Measurements from ENCODE around the gene KIAA1328.

DNA sequence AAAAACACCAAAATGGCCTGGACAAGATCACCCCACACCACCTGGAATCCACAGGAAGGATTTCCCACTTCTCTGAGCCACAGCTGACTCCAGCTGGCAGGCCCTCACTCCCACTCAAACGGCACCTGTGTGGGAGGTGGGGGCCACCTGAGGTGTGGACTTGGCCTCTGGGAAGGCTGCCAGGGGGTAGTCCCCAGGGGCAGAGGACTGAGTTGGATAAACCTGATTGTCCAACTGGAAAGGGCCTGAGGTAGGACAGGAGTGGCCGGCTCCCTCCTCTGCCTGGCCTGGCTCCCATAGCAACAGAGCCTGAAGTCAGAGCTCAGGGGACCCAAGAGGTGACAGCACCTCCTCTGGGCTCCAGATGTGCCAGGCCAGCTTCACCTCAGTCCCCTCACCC is 436.5 kb downstream of the KIAA1328 start:
- TF ChIP-seq HDAC2 (IDR thresholded peaks at IDR 0.05) (no peak), CHD2 (IDR thresholded peaks at IDR 0.05; ENCODE audit: low read length, partially characterized antibody) (no peak), ESRRA (IDR thresholded peaks at IDR 0.05; ENCODE audit: borderline replicate concordance, low read length) (no peak), TP53 (CRISPR knock-in tag; IDR thresholded peaks at IDR 0.05) (no peak), CEBPB (IDR thresholded peaks at IDR 0.05) (no peak), POLR2AphosphoS2 (conservative IDR thresholded peaks at IDR 0.05; ENCODE audit: low read length) (no peak), MAFK (IDR thresholded peaks at IDR 0.05; ENCODE audit: partially characterized antibody) (no peak)
- TF ChIP-seq, protein P1, sequence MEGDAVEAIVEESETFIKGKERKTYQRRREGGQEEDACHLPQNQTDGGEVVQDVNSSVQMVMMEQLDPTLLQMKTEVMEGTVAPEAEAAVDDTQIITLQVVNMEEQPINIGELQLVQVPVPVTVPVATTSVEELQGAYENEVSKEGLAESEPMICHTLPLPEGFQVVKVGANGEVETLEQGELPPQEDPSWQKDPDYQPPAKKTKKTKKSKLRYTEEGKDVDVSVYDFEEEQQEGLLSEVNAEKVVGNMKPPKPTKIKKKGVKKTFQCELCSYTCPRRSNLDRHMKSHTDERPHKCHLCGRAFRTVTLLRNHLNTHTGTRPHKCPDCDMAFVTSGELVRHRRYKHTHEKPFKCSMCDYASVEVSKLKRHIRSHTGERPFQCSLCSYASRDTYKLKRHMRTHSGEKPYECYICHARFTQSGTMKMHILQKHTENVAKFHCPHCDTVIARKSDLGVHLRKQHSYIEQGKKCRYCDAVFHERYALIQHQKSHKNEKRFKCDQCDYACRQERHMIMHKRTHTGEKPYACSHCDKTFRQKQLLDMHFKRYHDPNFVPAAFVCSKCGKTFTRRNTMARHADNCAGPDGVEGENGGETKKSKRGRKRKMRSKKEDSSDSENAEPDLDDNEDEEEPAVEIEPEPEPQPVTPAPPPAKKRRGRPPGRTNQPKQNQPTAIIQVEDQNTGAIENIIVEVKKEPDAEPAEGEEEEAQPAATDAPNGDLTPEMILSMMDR (IDR thresholded peaks at IDR 0.05) = no peak
- TF ChIP-seq, protein P2, sequence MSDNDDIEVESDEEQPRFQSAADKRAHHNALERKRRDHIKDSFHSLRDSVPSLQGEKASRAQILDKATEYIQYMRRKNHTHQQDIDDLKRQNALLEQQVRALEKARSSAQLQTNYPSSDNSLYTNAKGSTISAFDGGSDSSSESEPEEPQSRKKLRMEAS (IDR thresholded peaks at IDR 0.05) = no peak
- TF ChIP-seq, protein P3, sequence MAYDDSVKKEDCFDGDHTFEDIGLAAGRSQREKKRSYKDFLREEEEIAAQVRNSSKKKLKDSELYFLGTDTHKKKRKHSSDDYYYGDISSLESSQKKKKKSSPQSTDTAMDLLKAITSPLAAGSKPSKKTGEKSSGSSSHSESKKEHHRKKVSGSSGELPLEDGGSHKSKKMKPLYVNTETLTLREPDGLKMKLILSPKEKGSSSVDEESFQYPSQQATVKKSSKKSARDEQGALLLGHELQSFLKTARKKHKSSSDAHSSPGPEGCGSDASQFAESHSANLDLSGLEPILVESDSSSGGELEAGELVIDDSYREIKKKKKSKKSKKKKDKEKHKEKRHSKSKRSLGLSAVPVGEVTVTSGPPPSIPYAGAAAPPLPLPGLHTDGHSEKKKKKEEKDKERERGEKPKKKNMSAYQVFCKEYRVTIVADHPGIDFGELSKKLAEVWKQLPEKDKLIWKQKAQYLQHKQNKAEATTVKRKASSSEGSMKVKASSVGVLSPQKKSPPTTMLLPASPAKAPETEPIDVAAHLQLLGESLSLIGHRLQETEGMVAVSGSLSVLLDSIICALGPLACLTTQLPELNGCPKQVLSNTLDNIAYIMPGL (CRISPR knock-in tag; IDR thresholded peaks at IDR 0.05; ENCODE audit: borderline replicate concordance) = no peak
- TF ChIP-seq, protein P4, sequence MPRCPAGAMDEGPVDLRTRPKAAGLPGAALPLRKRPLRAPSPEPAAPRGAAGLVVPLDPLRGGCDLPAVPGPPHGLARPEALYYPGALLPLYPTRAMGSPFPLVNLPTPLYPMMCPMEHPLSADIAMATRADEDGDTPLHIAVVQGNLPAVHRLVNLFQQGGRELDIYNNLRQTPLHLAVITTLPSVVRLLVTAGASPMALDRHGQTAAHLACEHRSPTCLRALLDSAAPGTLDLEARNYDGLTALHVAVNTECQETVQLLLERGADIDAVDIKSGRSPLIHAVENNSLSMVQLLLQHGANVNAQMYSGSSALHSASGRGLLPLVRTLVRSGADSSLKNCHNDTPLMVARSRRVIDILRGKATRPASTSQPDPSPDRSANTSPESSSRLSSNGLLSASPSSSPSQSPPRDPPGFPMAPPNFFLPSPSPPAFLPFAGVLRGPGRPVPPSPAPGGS (IDR thresholded peaks at IDR 0.05) = no peak
